Stomach (tissue), 4 donors: ENCODE results near the gene MEGF6.

Experiments used
- POLR2A ChIP-seq, 4 donors: fragments of 450-650 bp; IDR thresholded peaks; one replicate each; pipeline ENCODE4 v1.6.1; 2016; ENCODE audit warnings: antibody characterized with exemption in 4 of 4, control low read depth in 2 of 4, mild to moderate bottlenecking in 1 of 4, moderate library complexity in 1 of 4
- POLR2AphosphoS5 ChIP-seq, 3 donors: sonication (generic); formaldehyde crosslinking; IDR thresholded peaks; one replicate each; pipeline ENCODE4 v1.6.1; 2016; ENCODE audit warnings: antibody characterized with exemption in 3 of 3

DNA sequence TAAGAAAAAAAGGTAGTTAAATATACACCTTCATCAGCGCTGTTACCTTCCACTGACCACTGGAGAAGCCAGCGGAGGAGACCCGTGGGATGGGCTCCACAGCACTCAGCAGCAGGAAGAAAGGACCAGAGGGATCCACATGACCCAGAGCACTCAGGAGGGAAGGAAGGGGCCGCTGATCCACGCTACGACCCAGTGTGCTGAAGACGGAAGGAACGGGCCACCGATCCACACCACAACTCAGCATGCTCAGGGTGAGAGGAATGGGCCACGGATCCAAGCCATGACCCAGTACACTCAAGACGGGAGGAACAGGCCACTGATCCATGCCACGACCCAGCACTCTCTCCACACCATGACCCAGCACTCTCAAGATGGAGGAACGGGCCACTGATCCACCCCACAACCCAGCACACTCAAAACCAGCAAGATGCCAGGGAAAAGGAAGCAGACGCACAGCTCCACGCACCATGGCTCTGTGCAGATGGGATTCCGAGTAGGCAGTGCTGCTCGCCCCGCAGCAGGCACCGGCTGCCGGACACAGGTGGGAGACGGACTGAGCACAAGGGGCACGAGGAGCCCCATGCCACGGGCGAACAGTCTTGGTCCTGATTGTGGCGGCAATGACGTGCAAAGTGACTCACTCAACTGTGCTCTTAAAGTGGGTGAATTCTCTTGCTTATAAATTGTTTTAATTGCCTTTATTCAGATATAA lies 29.9 kb upstream of the MEGF6 start:
- TF ChIP-seq POLR2AphosphoS5 (IDR thresholded peaks at IDR 0.05) (no peak), POLR2A (IDR thresholded peaks at IDR 0.05) (no peak)
